Adipocyte (in vitro differentiated cells): ENCODE measurements around the gene ST8SIA3.

ENCODE experiments used
- DNase-seq: peaks from one replicate; pipeline ENCODE4 v3.0.0-alpha.2; 2015; ENCODE audit warnings: low read depth
- H3K27me3 ChIP-seq: replicated peaks from 2 replicates; pipeline ENCODE4 v1.7.0; 2013; ENCODE audit warnings: mild to moderate bottlenecking, low read length, moderate library complexity; ENCODE audit not compliant: control insufficient read depth, insufficient read depth
- H3K36me3 ChIP-seq: 2 replicates; pipeline ENCODE4 v1.7.0; 2013; ENCODE audit warnings: low read length, mild to moderate bottlenecking, moderate library complexity; ENCODE audit not compliant: control insufficient read depth, insufficient read depth, severe bottlenecking
- H3K4me1 ChIP-seq: 2 replicates; pipeline ENCODE4 v1.7.0; 2013; ENCODE audit warnings: mild to moderate bottlenecking, low read length, moderate library complexity; ENCODE audit not compliant: control insufficient read depth, insufficient read depth
- H3K4me3 ChIP-seq: 2 replicates; pipeline ENCODE4 v1.7.0; 2013; ENCODE audit warnings: mild to moderate bottlenecking, low read length, moderate library complexity
- H3K9ac ChIP-seq: 2 replicates; pipeline ENCODE4 v1.7.0; 2013; ENCODE audit warnings: mild to moderate bottlenecking, low read length, moderate library complexity
- H3K9me3 ChIP-seq: 2 replicates; pipeline ENCODE4 v1.7.0; 2013; ENCODE audit warnings: mild to moderate bottlenecking, low read length, moderate library complexity; ENCODE audit not compliant: control insufficient read depth

The ST8SIA3 gene

GRCh38 chr18:57336343-57336742 is 16.0 kb upstream of the ST8SIA3 start:
- no peak for DNase-seq
- Histone ChIP-seq H3K4me3 (no peak overlapping the region), H3K27me3 (peaks cover 19% of the 10 kb centered on the region), H3K4me1 (no peaks in the 10 kb centered on the region), H3K9ac (no peak overlapping the region), H3K36me3 (no peaks in the 10 kb centered on the region), H3K9me3 (no peaks in the 10 kb centered on the region)

DNA sequence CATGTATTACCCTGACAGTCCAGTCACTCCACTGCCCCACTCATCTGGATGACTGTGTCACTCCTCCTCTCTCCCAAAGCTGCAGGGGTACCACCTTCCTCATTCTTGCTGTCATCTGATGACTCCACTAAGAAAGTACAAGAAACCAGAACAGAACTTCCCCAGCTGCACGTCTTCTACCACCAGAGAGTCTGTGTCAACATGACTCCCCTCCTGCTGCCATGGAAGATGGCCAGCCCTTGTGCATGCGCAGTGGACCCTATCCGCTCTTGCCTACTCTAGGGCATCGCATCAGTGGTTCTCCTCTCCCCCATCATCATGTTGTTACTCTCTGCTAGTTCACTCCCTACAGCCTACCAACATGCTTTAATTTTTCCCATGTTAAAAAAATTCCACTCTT is 14.5 kb upstream of the ST8SIA3 start:
- peaks cover 19% of the 10 kb centered on the region for H3K27me3 ChIP-seq
- no peaks in the 10 kb centered on the region for H3K9me3 ChIP-seq
- H3K36me3 ChIP-seq, result no peaks in the 10 kb centered on the region
- H3K4me1 ChIP-seq, result no peaks in the 10 kb centered on the region
- H3K9ac ChIP-seq, result no peak overlapping the region
- no peak for DNase-seq
- no peak overlapping the region for H3K4me3 ChIP-seq

- H3K36me3 ChIP-seq, result no peaks in the 10 kb centered on the region
- H3K27me3 ChIP-seq, result peaks cover 25% of the 10 kb centered on the region
- no peaks in the 10 kb centered on the region for H3K4me1 ChIP-seq
- no peak for DNase-seq
- no peak overlapping the region for H3K4me3 ChIP-seq
- no peaks in the 10 kb centered on the region for H3K9me3 ChIP-seq
- H3K9ac ChIP-seq, result no peak overlapping the region
These were observed 8.5 kb upstream of the ST8SIA3 start for GRCh38 chr18:57343833-57344232.

DNA sequence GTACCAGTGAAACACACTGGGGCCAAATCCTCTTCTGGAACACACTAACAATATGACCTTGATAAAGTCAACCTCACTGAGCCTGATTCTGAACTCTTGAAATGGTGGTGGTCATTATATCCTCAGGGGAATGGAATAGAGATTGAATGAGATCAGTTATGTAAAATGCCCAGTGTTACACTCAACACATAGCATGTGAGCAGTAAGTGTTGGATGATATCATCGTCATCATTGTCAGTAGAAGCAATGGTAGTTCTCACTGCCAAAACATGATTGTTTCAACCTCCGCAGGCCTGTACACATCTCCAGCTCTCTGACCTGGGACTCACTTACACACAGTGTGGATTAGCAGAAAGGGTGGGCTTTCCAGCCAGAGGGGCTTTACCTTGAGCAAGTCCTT is 5.5 kb upstream of the ST8SIA3 start:
- Histone ChIP-seq H3K4me1 (no peaks in the 10 kb centered on the region), H3K36me3 (no peaks in the 10 kb centered on the region), H3K27me3 (peaks cover 25% of the 10 kb centered on the region), H3K9ac (no peak overlapping the region), H3K9me3 (no peaks in the 10 kb centered on the region), H3K4me3 (no peak overlapping the region)
- DNase-seq, result no peak

- no peaks in the 10 kb centered on the region for H3K4me1 ChIP-seq
- H3K27me3 ChIP-seq, result peaks cover 26% of the 10 kb centered on the region
- no peak for DNase-seq
- H3K9ac ChIP-seq, result no peak overlapping the region
- H3K36me3 ChIP-seq, result no peaks in the 10 kb centered on the region
- no peak overlapping the region for H3K4me3 ChIP-seq
- H3K9me3 ChIP-seq, result no peaks in the 10 kb centered on the region
These were observed 4.6 kb upstream of the ST8SIA3 start for GRCh38 chr18:57347784-57348183.

DNA sequence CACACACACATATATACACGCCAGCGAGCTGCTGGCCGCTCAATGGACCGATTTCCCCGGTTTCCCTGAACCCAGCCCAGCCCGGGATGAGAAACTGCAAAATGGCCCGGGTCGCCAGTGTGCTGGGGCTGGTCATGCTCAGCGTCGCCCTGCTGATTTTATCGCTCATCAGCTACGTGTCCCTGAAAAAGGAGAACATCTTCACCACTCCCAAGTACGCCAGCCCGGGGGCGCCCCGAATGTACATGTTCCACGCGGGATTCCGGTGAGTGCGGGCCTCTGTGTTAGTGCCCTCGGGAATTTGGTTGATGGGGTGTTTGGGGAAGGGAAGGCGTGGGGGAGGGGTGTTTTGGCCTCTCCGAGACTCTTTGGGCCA is 392 bp downstream of the ST8SIA3 start:
- no peak for DNase-seq

GRCh38 chr18:57353137-57353939 is 981 bp downstream of the ST8SIA3 start:
- H3K36me3 ChIP-seq, result no peaks in the 10 kb centered on the region
- no peaks in the 10 kb centered on the region for H3K4me1 ChIP-seq
- DNase-seq, result no peak
- no peak overlapping the region for H3K9ac ChIP-seq
- H3K27me3 ChIP-seq, result peaks cover 38% of the 10 kb centered on the region
- no peak overlapping the region for H3K4me3 ChIP-seq
- peaks cover 5% of the 10 kb centered on the region for H3K9me3 ChIP-seq

More for the DNA sequence above, 392 bp downstream of the ST8SIA3 start:
- Histone ChIP-seq H3K4me3 (no peak overlapping the region), H3K4me1 (no peaks in the 10 kb centered on the region), H3K9me3 (peaks cover 5% of the 10 kb centered on the region), H3K9ac (no peak overlapping the region), H3K36me3 (no peaks in the 10 kb centered on the region), H3K27me3 (peaks cover 38% of the 10 kb centered on the region)

DNA sequence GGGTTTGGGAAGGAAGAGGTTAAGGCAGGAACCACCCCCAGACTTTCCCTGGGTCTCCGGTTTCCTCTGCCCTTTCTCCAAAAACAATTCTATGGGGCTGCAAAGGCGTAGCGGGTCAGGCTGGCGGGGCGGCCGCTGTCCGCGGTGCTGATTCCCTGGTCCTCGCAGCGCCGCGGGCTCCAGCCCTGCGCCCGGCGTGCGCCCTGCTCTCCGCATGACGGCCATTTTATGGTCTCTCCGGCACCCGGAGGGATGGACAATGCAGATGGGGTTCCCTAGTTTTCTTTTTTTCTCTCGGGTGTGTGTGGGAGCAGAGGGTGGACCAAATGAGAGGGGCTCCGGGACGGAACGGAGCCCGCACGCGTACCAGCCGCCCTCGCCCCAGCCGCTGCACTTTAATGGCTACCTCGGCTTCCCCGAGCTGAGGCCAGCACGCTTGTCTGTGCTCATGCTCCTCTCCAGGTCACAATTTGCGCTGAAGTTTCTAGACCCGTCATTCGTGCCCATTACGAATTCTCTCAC is 1.6 kb downstream of the ST8SIA3 start:
- H3K27me3 ChIP-seq, result peaks cover 38% of the 10 kb centered on the region
- H3K9ac ChIP-seq, result no peak overlapping the region
- DNase-seq, result peak; percentile 48
- H3K36me3 ChIP-seq, result no peaks in the 10 kb centered on the region
- no peak overlapping the region for H3K4me3 ChIP-seq
- H3K9me3 ChIP-seq, result peaks cover 5% of the 10 kb centered on the region
- H3K4me1 ChIP-seq, result no peaks in the 10 kb centered on the region

DNA sequence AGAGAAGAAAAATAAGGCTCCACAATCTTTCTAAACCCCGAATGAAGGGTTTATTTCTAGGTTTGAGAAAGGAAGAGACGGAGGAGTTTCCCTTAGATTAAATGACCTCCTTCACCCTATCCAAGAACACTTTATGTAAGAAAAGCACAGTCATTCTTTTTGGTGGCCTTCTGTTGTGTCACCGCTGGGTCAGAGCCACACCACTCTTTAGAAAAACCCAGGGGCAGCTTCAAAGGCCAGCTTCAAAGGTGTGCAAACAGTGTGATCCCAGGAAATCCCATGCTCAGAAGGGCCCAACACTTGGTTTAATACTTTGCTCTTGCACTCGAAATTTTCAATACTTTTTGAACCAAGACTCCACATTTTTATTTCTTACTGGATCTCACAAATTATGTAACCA is 7.1 kb downstream of the ST8SIA3 start:
- DNase-seq, result no peak

DNA sequence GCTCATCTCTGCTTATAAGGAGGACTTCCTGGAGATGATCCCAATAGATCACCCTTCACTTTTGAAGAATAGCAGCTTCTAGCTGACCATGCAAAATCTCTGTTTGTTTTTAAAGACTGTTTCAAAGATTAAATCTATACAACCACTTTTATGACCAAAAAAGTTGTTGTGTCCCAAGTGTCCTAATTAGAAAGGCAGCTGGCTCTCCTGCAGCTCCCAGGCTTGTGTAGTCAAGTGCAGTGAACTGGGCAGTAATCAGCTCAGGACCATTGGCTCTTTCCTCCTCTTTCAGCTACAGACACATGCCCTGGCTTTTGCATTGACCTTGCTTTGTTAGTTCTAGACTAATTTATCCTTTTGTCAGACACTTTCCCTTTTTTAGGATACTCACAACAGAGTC is 10.4 kb downstream of the ST8SIA3 start:
- H3K4me1 ChIP-seq, result no peaks in the 10 kb centered on the region
- H3K9ac ChIP-seq, result no peak overlapping the region
- no peak overlapping the region for H3K4me3 ChIP-seq
- H3K27me3 ChIP-seq, result peaks cover 7% of the 10 kb centered on the region
- peaks cover 1% of the 10 kb centered on the region for H3K9me3 ChIP-seq
- DNase-seq, result no peak
- no peaks in the 10 kb centered on the region for H3K36me3 ChIP-seq

More for the DNA sequence above, 7.1 kb downstream of the ST8SIA3 start:
- peaks cover 19% of the 10 kb centered on the region for H3K27me3 ChIP-seq
- no peak overlapping the region for H3K4me3 ChIP-seq
- H3K4me1 ChIP-seq, result no peaks in the 10 kb centered on the region
- no peaks in the 10 kb centered on the region for H3K36me3 ChIP-seq
- H3K9me3 ChIP-seq, result peaks cover 5% of the 10 kb centered on the region
- no peak overlapping the region for H3K9ac ChIP-seq

- Histone ChIP-seq H3K4me1 (no peaks in the 10 kb centered on the region), H3K36me3 (no peaks in the 10 kb centered on the region)
These were observed 12.1 kb downstream of the ST8SIA3 start for GRCh38 chr18:57364460-57364859.

More at GRCh38 chr18:57364460-57364859, 12.1 kb downstream of the ST8SIA3 start:
- H3K27me3 ChIP-seq, result peaks cover 7% of the 10 kb centered on the region
- no peak overlapping the region for H3K9ac ChIP-seq
- no peak overlapping the region for H3K4me3 ChIP-seq
- DNase-seq, result no peak
- peaks cover 7% of the 10 kb centered on the region for H3K9me3 ChIP-seq
